ENCODE results near the gene TTC3. TPM values are rescaled to one million over a fixed set of nuclear protein-coding genes. Genes with fewer than 3 reads are reported as not detected.
A peak's percentile ranks its signal among the peaks of the same experiment; 100 is the strongest.

TTC3 gene
- total RNA-seq, 1 experiment from 2014 or later = 71.5 TPM

- POLR2A ChIA-PET = interaction anchor here (1.4 kb wide), 1 partner anchor 105 kb away, joined by 3 read pairs; the partner anchor contains the start of gene HLCS
- Histone ChIP-seq H2AFZ (ENCODE audit: low read depth, low read length, poor library complexity, severe bottlenecking) (peak overlapping the region; percentile 47), H3K4me1 (ENCODE audit: control insufficient read depth in 1 of 2, insufficient read depth in 2 of 2, low read length in 2 of 2) (peaks cover 11 to 26% of the 10 kb centered on the region in 2 experiments), H4K20me1 (ENCODE audit: insufficient read depth) (peaks cover 9% of the 10 kb centered on the region; the same call in 1 of the 2 replicates), H3K4me2 (ENCODE audit: low read length) (peak overlapping the region; percentile 94), H3K27me3 (ENCODE audit: insufficient read depth, low read length) (no peaks in the 10 kb centered on the region), H3K27ac (ENCODE audit: low read depth, low read length) (peak overlapping the region; percentile 95), H3K9me2 (ENCODE audit: insufficient read depth) (no peaks in the 10 kb centered on the region), H3K9ac (ENCODE audit: low read length) (peak overlapping the region; percentile 91), H3K79me2 (ENCODE audit: insufficient read depth, low read length) (peaks cover 38% of the 10 kb centered on the region), H3K36me3 (ENCODE audit: control insufficient read depth in 1 of 2, insufficient read depth in 2 of 2, low read length in 2 of 2) (no peaks in the 10 kb centered on the region), H3K4me3 (replicated peaks in 1 of 2; ENCODE audit: low read depth in 1 of 2, low read length in 2 of 2) (peak overlapping the region; percentile 58 to 95), H3K9me3 (ENCODE audit: control insufficient read depth in 1 of 2, insufficient read depth in 1 of 2, low read depth in 1 of 2, low read length in 2 of 2) (no peaks in the 10 kb centered on the region)
- BruUV-seq (replicated peaks) = TSS peak; percentile 54
- CTCF ChIA-PET = interaction anchor here (1.0 kb wide), 1 partner anchor 14 kb away, joined by 4 read pairs; no protein-coding TSS in a partner anchor
- TF ChIP-seq SIN3A (IDR thresholded peaks at IDR 0.05; ENCODE audit: low read depth) = no peak
- no peak for TF ChIP-seq POLR2AphosphoS5 (IDR thresholded peaks at IDR 0.05; ENCODE audit: low read depth, low read length)
- no peak for TF ChIP-seq YY1 (IDR thresholded peaks at IDR 0.05; ENCODE audit: extremely low read depth, insufficient replicate concordance, low read depth, low read length)
- no peak for TF ChIP-seq ZBTB33 (IDR thresholded peaks at IDR 0.05; ENCODE audit: extremely low read depth, insufficient replicate concordance, low read length)
- TF ChIP-seq REST (IDR thresholded peaks at IDR 0.05; ENCODE audit: low read depth) = no peak
- no peak for TF ChIP-seq FOSL1 (IDR thresholded peaks at IDR 0.05; ENCODE audit: low read depth)
- no peak for TF ChIP-seq EZH2 (IDR thresholded peaks at IDR 0.05)
- no peak for TF ChIP-seq CEBPB (IDR thresholded peaks at IDR 0.05; ENCODE audit: low read depth)
- no peak for TF ChIP-seq SP1 (IDR thresholded peaks at IDR 0.05; ENCODE audit: low read depth)
- TF ChIP-seq ZFX (IDR thresholded peaks at IDR 0.05) = no peak
- no peak for TF ChIP-seq EZH2phosphoT487 (IDR thresholded peaks at IDR 0.05; ENCODE audit: borderline replicate concordance)
- intact Hi-C loops (cut with micrococcal nuclease) = no loop called here
- RAD21 ChIA-PET (ENCODE audit: low non-redundant PET in 1 of 2, low total read pairs in 2 of 2, uncharacterized antibody in 2 of 2, unreplicated experiment in 2 of 2) = no interaction called here
- ATAC-seq (no peak), DNase-seq (ENCODE audit: low read depth, low spot score) (no peak)
Measured at GRCh38 chr21:37071561-37072273, 1.3 kb upstream of the TTC3 start.

Measured in HCT116 (cell line).